Retinal pigment epithelial cell (primary cell): ENCODE data around the gene SMPDL3B.
A peak's percentile ranks its signal among the peaks of the same experiment; 100 is the strongest.

ENCODE experiments used
- DNase-seq: peaks from one replicate; pipeline ENCODE4 v3.0.0-alpha.2; 2010; ENCODE audit warnings: low read depth
- H3K4me3 ChIP-seq: 2 replicates; pipeline ENCODE4 v1.5.1; 2011; ENCODE audit warnings: mild to moderate bottlenecking, low read length, control low read depth, moderate library complexity
- TF ChIP-seq, protein P1 (sequence below): conservative IDR thresholded peaks from 2 replicates; pipeline ENCODE4 v1.5.1; 2011; ENCODE audit warnings: low read depth, low read length, control low read depth, inconsistent platforms

Gene SMPDL3B

DNA sequence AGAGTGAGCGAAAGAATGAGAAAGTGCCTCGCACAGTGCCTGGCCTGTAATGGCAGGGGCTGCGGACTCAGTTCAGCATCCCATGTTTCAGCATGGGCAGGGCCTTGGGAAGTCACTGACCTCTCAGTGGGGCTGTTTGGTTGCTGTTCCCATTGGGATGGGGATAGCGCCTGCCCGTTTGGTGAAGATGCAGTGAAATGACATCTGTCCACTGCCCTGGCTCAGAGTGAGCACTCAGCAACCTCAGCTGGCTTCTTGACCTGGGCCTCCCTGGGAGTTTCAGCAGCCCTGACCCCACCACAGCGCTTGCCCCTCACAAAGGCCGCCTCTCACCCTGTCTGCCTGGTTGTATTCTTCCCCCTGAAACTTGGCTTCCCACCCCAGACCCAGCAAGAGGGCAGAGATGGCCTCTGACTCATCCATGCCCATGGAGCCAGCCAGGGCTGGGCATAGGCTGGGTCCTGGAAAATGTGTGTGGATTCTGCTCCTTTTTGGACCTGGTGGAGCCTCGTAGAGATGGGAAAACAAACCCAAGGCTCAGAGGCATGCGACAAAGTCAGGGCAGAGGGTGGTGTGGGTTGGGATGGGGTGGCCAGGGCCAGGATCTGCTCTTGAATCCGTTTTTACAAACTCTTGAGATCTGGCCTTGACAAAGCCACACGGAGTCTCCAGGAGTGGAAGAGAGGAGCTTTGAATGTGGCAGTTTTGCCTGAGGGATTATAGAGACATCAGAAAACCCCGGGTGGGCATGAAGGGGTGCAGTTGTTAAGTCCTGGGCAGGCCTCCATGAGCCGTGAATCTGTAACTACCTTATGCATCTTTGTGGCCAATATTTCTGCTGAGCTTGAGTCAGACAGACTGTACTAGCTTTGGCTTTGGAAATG is 26.2 kb downstream of the SMPDL3B start:
- peak overlapping the region; percentile 63 for H3K4me3 ChIP-seq
- no peak for DNase-seq
- TF ChIP-seq, protein P1, sequence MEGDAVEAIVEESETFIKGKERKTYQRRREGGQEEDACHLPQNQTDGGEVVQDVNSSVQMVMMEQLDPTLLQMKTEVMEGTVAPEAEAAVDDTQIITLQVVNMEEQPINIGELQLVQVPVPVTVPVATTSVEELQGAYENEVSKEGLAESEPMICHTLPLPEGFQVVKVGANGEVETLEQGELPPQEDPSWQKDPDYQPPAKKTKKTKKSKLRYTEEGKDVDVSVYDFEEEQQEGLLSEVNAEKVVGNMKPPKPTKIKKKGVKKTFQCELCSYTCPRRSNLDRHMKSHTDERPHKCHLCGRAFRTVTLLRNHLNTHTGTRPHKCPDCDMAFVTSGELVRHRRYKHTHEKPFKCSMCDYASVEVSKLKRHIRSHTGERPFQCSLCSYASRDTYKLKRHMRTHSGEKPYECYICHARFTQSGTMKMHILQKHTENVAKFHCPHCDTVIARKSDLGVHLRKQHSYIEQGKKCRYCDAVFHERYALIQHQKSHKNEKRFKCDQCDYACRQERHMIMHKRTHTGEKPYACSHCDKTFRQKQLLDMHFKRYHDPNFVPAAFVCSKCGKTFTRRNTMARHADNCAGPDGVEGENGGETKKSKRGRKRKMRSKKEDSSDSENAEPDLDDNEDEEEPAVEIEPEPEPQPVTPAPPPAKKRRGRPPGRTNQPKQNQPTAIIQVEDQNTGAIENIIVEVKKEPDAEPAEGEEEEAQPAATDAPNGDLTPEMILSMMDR, result no peak

GRCh38 chr1:27961646-27962221 is 26.9 kb downstream of the SMPDL3B start:
- no peak overlapping the region for H3K4me3 ChIP-seq
- TF ChIP-seq, protein P1, result no peak
- DNase-seq, result no peak

DNA sequence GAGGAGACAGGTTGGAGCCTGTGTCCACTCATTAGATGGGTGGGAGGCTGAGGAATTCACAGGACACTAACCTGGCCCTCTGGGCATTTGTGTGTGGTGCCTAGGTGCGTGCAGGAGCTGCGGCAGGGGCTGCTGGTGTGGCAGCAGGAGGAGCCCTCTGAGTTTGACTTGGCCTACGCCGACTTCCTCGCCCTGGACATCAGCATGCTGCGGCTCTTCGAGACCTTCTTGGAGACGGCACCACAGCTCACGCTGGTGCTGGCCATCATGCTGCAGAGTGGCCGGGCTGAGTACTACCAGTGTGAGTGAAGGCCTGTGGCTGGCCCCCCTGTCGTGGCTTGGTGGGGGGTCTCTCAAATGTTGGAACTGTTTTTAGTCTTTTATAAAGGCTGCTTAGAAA is 28.6 kb downstream of the SMPDL3B start:
- TF ChIP-seq, protein P1, result no peak
- no peak overlapping the region for H3K4me3 ChIP-seq
- no peak for DNase-seq

- TF ChIP-seq, protein P1, result no peak
- no peak overlapping the region for H3K4me3 ChIP-seq
- no peak for DNase-seq
These were observed 31.8 kb downstream of the SMPDL3B start for GRCh38 chr1:27966402-27967105.

GRCh38 chr1:27967106-27967883 is 32.5 kb downstream of the SMPDL3B start:
- no peak for DNase-seq
- H3K4me3 ChIP-seq, result no peak overlapping the region
- TF ChIP-seq, protein P1, result no peak

- no peak for DNase-seq
- H3K4me3 ChIP-seq, result no peak overlapping the region
- TF ChIP-seq, protein P1, result no peak
These were observed 33.2 kb downstream of the SMPDL3B start for GRCh38 chr1:27967884-27968466.
